Lower lobe of right lung (tissue), 2 donors: Measurements from ENCODE around the gene TRAPPC3L. TPM values are rescaled to one million over a fixed set of nuclear protein-coding genes. Genes with fewer than 3 reads are reported as not detected.

ENCODE experiments used
- ATAC-seq, 2 donors: fragments of 200-7000 bp; cut with Tn5 transposase; one replicate each; pipeline ENCODE4 v1.9.1; 2020 to 2022; ENCODE audit warnings: mild to moderate bottlenecking in 2 of 2, moderate library complexity in 2 of 2
- DNase-seq: peaks from one replicate; pipeline ENCODE4 v3.0.0-alpha.2; 2020
- H3K27ac ChIP-seq: fragments of 200-600 bp; one replicate; pipeline ENCODE4 v1.8.0; 2022
- H3K27me3 ChIP-seq: fragments of 200-600 bp; one replicate; pipeline ENCODE4 v1.8.0; 2022; ENCODE audit warnings: low read depth
- H3K36me3 ChIP-seq: fragments of 200-600 bp; one replicate; pipeline ENCODE4 v1.8.0; 2022; ENCODE audit warnings: mild to moderate bottlenecking
- H3K4me1 ChIP-seq: fragments of 200-600 bp; one replicate; pipeline ENCODE4 v1.8.0; 2022
- H3K4me3 ChIP-seq: fragments of 200-600 bp; one replicate; pipeline ENCODE4 v1.8.0; 2022; ENCODE audit warnings: mild to moderate bottlenecking
- H3K9me3 ChIP-seq: fragments of 200-600 bp; one replicate; pipeline ENCODE4 v1.8.0; 2022
- CTCF ChIP-seq: fragments of 200-600 bp; IDR thresholded peaks from one replicate; pipeline ENCODE4 v1.8.0; 2022; ENCODE audit warnings: antibody characterized with exemption, mild to moderate bottlenecking
- intact Hi-C: fragments of 100-400 bp; cut with DNase I; formaldehyde crosslinking; loops from one replicate; pipeline ENCODE4 v1.11.0; 2022
- total RNA-seq: library from RNA; stranded (reverse); fragmentation: NEBNext Ultra II Directional; extraction: Animal tissue kit (Norgen Biotek cat#: 25700); gene quantifications from one replicate; pipeline ENCODE4 v1.2.1, GENCODE V29; 2021
- donor health status: DM: no; HTN: yes; CAD: no; lungs with severe emphysema.

Gene TRAPPC3L
- total RNA-seq, 1 donor from 2014 or later, result not detected

GRCh38 chr6:116465246-116465645, 80.2 kb downstream of the TRAPPC3L start:
- DNase-seq (peak; percentile 64), ATAC-seq (peak; percentile 35 to 52)
- Histone ChIP-seq H3K36me3 (no peaks in the 10 kb centered on the region), H3K27ac (peak overlapping the region; percentile 44), H3K4me1 (peaks cover 39% of the 10 kb centered on the region), H3K9me3 (no peaks in the 10 kb centered on the region), H3K27me3 (peaks cover 14% of the 10 kb centered on the region), H3K4me3 (no peak overlapping the region)
- intact Hi-C loops, result no loop called here
- no peak for TF ChIP-seq CTCF

GRCh38 chr6:116463301-116463700, 82.2 kb downstream of the TRAPPC3L start:
- H3K27ac ChIP-seq, result no peak overlapping the region
- H3K36me3 ChIP-seq, result no peaks in the 10 kb centered on the region
- TF ChIP-seq CTCF, result no peak
- H3K4me3 ChIP-seq, result no peak overlapping the region
- no peaks in the 10 kb centered on the region for H3K9me3 ChIP-seq
- intact Hi-C loops, result no loop called here
- H3K4me1 ChIP-seq, result peaks cover 39% of the 10 kb centered on the region
- DNase-seq (no peak), ATAC-seq (no peak)
- H3K27me3 ChIP-seq, result peaks cover 14% of the 10 kb centered on the region

- DNase-seq (peak; percentile 81), ATAC-seq (peak; percentile 87 to 89)
- peaks cover 14% of the 10 kb centered on the region for H3K27me3 ChIP-seq
- peak overlapping the region; percentile 59 for H3K4me3 ChIP-seq
- H3K9me3 ChIP-seq, result no peaks in the 10 kb centered on the region
- intact Hi-C loops, result no loop called here
- peak overlapping the region; percentile 51 for H3K27ac ChIP-seq
- peaks cover 31% of the 10 kb centered on the region for H3K4me1 ChIP-seq
- no peak for TF ChIP-seq CTCF
- H3K36me3 ChIP-seq, result no peaks in the 10 kb centered on the region
Observed at GRCh38 chr6:116461932-116462885, 83.3 kb downstream of the TRAPPC3L start.

DNA sequence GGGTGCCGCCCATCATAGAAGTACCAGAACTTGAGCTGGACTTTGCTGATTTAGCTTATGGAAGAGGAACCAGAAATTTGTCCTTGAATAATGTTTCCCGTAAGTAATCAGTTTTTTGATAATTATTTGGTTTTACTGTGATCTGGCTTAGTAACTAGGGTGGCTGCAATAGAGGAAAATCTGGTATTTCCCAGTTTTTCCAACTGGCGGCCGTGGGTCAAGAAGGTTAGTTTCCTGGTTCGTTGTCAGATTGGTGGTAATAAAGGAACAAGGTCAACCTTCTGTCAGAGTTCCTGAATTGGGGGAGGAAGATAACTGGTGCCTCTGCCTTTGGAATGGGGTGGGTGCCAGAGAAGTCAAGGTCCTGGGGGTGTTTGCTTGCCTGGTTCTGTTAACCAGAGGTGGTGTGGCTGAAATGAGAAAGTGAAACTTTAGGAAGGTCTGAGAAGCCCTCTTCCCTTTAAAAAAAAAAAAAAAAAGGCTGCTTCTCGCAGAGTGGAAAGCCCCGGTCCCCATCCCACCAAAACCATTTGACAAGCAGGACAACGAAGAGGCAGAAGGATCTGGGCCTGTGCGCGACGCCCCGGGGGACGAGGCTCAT, 84.1 kb downstream of the TRAPPC3L start, which contains the start of gene CALHM6:
Gene CALHM6, plus strand, starts transcription at position 45 of the 601 bp plus-strand sequence. Its CDS starts 555 bp downstream, at position 600.
- H3K36me3 ChIP-seq, result no peaks in the 10 kb centered on the region
- intact Hi-C loops, result no loop called here
- DNase-seq (no peak), ATAC-seq (peak in 1 of 2 donors; percentile 22)
- H3K27ac ChIP-seq, result peak within 1 kb of the TSS; percentile 51
- H3K4me1 ChIP-seq, result peaks cover 33% of the 10 kb centered on the region
- TF ChIP-seq CTCF, result no peak
- H3K27me3 ChIP-seq, result peaks cover 14% of the 10 kb centered on the region
- no peaks in the 10 kb centered on the region for H3K9me3 ChIP-seq
- H3K4me3 ChIP-seq, result peak within 1 kb of the TSS; percentile 59

- no peaks in the 10 kb centered on the region for H3K9me3 ChIP-seq
- no peak overlapping the region for H3K4me3 ChIP-seq
- H3K4me1 ChIP-seq, result peaks cover 32% of the 10 kb centered on the region
- DNase-seq, result no peak
- TF ChIP-seq CTCF, result no peak
- no peak for ATAC-seq
- intact Hi-C loops, result no loop called here
- H3K27me3 ChIP-seq, result peaks cover 14% of the 10 kb centered on the region
- H3K27ac ChIP-seq, result no peak overlapping the region
- no peaks in the 10 kb centered on the region for H3K36me3 ChIP-seq
Observed at GRCh38 chr6:116459927-116460326, 85.6 kb downstream of the TRAPPC3L start.
